NCI-H1105 (cell line): ENCODE results near the gene POU2AF1.

ENCODE experiments used
- DNase-seq: peaks from one replicate; lab custom pipeline; 2025; lab: John Stamatoyannopoulos, UW

The POU2AF1 gene

DNA sequence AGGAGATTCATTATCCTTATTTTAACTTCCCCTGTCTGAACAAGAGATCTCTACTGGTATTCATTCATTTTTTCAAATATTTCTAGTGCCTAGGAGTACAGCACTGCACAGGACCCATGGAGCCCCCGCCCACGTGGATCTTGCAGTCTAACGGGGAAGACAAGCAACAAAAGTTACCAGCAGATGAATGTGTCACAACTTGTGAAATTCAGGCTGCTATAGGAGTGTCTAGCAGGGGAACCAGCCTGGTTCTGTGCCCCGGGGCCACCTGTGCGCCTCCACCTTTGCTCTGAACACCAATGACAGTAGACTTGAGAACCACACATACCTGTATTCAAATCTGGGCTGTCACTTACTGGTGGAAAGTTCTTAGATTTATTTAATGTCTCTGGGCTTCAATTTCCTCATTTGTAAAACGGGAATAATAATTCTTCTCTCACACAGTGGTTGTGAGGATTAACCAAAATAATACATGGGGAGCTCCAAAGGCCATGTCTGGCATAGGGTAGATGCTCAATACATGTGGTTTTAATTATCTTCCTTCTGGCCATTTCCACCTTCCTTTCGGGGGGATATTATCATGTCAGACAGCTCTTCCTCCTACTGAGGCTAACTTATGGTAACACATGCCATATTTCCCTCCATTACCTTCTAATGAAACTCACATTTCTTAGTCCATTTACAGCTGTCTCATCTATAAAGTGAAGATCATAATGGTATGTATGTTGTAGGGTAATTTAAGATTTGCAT is 17.8 kb downstream of the POU2AF1 start:
- DNase-seq: no peak

GRCh38 chr11:111360150-111361043 is 18.7 kb downstream of the POU2AF1 start:
- no peak for DNase-seq

DNA sequence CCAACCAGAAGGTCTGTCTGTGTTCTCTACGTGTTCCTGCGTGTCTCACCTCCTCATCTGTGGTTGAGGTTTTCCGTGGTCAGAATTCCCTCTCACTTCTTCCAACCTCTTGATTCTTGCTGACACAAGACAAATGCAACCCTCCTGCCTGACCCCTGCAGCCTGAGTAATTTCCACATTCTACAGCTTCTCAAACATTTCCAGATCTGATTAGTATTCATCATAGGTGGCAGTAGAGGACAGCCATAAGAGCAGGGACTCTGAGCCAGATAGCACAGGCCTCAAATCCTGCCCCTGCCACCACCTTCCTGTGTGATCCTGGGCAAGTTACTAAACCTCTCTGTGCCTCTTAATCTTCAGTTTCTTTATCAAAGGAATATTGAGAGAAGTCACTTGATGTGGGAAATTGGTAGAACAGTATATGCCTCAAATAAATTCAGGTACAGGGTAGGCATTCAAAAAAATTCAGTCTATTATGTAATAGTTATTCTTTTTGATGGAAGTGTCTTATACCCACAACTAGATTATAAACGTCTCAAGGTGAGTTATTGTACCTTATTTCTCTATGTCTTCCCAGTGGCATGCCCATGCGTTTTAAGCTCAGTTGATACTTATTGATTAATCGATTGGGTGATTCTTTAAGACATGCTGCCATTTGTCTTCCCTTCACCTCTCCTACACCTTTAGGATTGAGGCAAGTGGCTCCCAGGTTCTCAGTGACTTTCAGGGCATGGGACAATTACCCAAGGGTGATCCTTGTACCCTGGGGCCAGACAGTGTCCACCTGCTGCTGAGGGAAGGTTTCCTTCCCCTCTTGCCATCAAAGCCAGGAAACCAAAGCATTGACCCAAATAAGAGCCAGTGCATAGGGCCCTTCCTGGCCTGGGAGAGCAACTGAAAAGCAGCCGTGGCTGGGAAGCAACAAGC is 19.6 kb downstream of the POU2AF1 start:
- DNase-seq: no peak

- no peak for DNase-seq
Observed at GRCh38 chr11:111358038-111359001, 20.8 kb downstream of the POU2AF1 start.

- no peak for DNase-seq
Observed at GRCh38 chr11:111357150-111358037, 21.7 kb downstream of the POU2AF1 start.

GRCh38 chr11:111356660-111357048 is 22.4 kb downstream of the POU2AF1 start:
- DNase-seq: no peak

GRCh38 chr11:111355956-111356659 is 23.0 kb downstream of the POU2AF1 start:
- DNase-seq: no peak

DNA sequence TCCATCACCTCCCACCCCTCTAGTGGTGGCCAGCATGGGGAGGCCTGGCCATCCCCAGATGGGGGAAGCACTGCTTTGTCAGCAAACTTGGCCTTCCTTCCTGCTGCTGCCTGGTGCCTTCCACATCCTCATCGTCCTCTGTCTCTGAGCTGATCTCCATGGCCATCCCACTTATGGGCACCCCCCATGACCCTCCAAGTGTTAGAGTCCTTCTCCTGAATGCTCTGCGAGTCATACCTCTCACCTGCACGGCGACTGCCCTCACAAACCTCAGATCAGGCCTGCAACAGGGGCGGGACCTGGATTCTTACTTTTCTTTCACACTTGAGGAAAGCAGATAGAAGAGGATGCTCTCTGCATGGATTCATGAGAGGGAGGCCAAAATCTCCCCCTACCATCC is 24.0 kb downstream of the POU2AF1 start:
- DNase-seq: no peak

DNA sequence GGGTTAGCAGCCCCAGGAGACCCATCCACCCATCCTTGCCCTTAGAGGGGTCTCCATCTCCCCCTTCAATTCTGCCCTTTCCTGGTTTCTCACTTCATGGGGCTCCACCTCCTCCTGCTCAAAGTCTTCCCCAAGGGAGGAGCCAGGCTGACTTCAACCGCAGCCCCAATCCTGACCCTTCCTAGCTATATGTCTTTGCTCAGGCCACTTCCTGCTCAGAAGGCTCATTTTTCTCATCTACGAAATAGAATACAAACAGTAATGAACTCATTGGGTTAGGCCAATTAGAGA is 24.5 kb downstream of the POU2AF1 start:
- DNase-seq: no peak

- no peak for DNase-seq
Observed at GRCh38 chr11:111353776-111354600, 25.1 kb downstream of the POU2AF1 start.

- no peak for DNase-seq
Observed at GRCh38 chr11:111352935-111353710, 26.0 kb downstream of the POU2AF1 start.

DNA sequence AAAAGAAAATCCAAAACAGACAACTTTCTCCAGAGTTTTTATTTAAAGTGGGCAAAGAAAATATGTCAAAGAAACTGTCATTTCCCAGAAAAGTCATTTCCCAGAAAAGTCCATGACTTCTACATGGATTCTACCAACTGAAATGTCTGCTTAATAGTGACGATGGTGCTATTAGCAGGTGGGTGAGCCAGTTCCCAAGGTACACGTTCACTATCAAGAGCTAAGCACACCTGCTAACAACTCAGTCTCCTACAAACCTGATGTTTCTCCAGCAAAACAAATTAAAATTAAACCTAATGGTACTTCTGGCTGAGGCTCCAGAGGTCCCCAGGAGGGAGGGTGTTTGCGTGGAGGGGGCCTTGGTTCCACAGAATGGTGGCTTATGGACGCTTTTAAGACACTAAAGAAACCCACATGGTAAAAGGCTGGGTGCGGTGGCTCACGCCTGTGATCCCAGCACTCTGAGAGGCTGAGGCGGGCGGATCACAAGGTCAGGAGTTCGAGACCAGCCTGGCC is 26.8 kb downstream of the POU2AF1 start:
- no peak for DNase-seq

DNA sequence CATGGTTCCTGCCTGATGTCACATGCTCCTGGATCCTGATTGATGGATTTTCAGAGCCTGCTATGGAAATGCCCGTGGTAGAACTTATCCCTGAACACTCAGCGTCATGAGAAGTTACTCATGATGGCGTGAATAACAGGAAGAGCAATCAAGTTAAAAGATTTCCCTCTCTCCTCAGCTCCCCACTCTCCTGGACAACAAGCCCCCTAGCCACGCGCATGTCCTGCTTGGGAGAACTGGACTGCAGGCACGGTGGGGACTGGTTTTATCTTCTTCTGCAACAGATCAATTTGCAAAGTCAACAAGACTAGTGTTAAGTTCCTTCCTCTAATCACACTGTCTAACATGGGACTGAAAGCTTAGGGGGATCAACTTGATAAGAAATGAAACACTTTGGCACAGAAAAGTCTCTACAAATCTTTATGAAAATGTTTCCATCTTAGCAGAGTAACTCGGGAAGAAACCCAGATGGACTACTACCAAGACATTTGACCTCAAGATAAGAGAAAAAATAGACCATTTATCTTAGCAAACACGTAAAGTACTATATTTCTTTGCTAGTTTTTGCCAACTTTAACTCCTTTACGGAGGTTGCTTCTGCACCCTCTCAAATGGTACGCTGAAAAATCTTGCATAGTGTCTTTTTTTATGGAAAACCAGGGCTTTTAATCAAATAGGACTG is 27.6 kb downstream of the POU2AF1 start:
- no peak for DNase-seq

- DNase-seq: no peak
Observed at GRCh38 chr11:111350811-111351210, 28.3 kb downstream of the POU2AF1 start.

GRCh38 chr11:111349191-111349695 is 29.8 kb downstream of the POU2AF1 start:
- no peak for DNase-seq

GRCh38 chr11:111348147-111348546 is 30.9 kb downstream of the POU2AF1 start:
- DNase-seq: no peak

GRCh38 chr11:111347723-111348115 is 31.4 kb downstream of the POU2AF1 start:
- DNase-seq: no peak
